Effector memory CD4-positive, alpha-beta T cell (primary cell): ENCODE results near the gene CPD.
"Not testable (repeated sequence)": the region's sequence is repeated elsewhere in the genome, so short reads cannot be mapped to it uniquely, and the experiment has no call there.

Experiments
- DNase-seq, 3 donors: peaks; one replicate each; pipeline ENCODE4 v3.0.0-alpha.2; 2020
- H3K27ac ChIP-seq: 2 replicates; pipeline ENCODE4 v1.7.0; 2013; ENCODE audit warnings: mild to moderate bottlenecking, low read length, moderate library complexity; ENCODE audit not compliant: insufficient read depth, poor library complexity, severe bottlenecking
- H3K27me3 ChIP-seq: replicated peaks from 2 replicates; pipeline ENCODE4 v1.7.0; 2013; ENCODE audit warnings: mild to moderate bottlenecking, low read length; ENCODE audit not compliant: insufficient read depth, control insufficient read depth, poor library complexity, severe bottlenecking
- H3K36me3 ChIP-seq: 2 replicates; pipeline ENCODE4 v1.7.0; 2013; ENCODE audit warnings: mild to moderate bottlenecking, low read length, moderate library complexity; ENCODE audit not compliant: control insufficient read depth, insufficient read depth
- H3K4me1 ChIP-seq: 2 replicates; pipeline ENCODE4 v1.7.0; 2013; ENCODE audit warnings: low read length, mild to moderate bottlenecking; ENCODE audit not compliant: control insufficient read depth, insufficient read depth, poor library complexity, severe bottlenecking
- H3K4me3 ChIP-seq: 2 replicates; pipeline ENCODE4 v1.7.0; 2013; ENCODE audit warnings: low read length, low read depth, mild to moderate bottlenecking; ENCODE audit not compliant: insufficient read depth, poor library complexity, severe bottlenecking
- H3K9me3 ChIP-seq: 2 replicates; pipeline ENCODE4 v1.7.0; 2013; ENCODE audit warnings: mild to moderate bottlenecking, low read length, moderate library complexity; ENCODE audit not compliant: control insufficient read depth

The CPD gene

DNA sequence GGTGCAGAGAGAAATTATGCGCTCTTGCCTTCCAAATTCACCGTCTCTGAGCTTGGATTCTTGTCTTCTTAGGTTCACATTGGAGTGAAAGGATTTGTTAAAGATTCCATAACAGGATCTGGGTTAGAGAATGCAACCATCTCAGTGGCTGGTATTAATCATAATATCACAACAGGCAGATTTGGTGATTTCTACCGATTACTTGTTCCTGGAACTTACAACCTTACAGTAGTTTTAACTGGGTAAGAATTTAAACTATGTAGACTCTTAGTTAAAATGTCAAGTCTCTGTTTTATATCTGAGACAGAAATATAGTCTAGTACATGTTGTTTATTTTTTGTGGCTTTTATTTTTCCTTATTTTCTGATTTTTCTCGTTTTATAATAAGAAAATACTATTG, 42.9 kb downstream of the CPD start:
- H3K4me3 ChIP-seq = no peak overlapping the region
- H3K36me3 ChIP-seq = peaks cover 20% of the 10 kb centered on the region
- no peak for DNase-seq
- no peaks in the 10 kb centered on the region for H3K27me3 ChIP-seq
- H3K9me3 ChIP-seq = no peaks in the 10 kb centered on the region
- no peaks in the 10 kb centered on the region for H3K4me1 ChIP-seq
- no peak overlapping the region for H3K27ac ChIP-seq

DNA sequence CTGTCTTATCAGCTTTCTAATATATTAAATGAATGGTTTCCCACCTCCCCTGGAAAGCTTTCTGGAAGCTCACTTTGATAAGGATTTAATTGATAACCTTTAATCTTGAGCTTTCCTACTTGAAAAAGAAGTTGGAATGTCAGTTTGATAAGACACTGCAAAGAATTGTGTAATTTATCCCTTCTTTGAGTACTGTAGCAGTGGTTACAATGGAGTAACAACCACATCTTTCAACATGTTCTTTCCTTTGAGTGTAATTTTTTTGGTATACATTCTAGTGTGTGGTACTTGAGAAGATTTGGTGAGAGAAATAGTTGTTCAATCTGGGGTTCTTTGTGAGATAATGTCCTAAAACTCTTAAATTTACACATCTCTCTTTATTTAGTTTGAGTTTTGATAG, 43.4 kb downstream of the CPD start:
- peaks cover 20% of the 10 kb centered on the region for H3K36me3 ChIP-seq
- H3K4me1 ChIP-seq = no peaks in the 10 kb centered on the region
- no peaks in the 10 kb centered on the region for H3K9me3 ChIP-seq

GRCh38 chr17:30424471-30424870, 45.7 kb downstream of the CPD start:
- Histone ChIP-seq H3K9me3 (no peaks in the 10 kb centered on the region), H3K36me3 (peaks cover 20% of the 10 kb centered on the region), H3K4me3 (no peak overlapping the region), H3K4me1 (no peaks in the 10 kb centered on the region), H3K27ac (no peak overlapping the region), H3K27me3 (no peaks in the 10 kb centered on the region)
- no peak for DNase-seq

More for the DNA sequence above, 43.4 kb downstream of the CPD start:
- no peak for DNase-seq
- H3K27ac ChIP-seq = no peak overlapping the region
- H3K27me3 ChIP-seq = no peaks in the 10 kb centered on the region
- H3K4me3 ChIP-seq = no peak overlapping the region

- no peak overlapping the region for H3K27ac ChIP-seq
- H3K36me3 ChIP-seq = peaks cover 16% of the 10 kb centered on the region
- no peak for DNase-seq
- no peaks in the 10 kb centered on the region for H3K4me1 ChIP-seq
- no peaks in the 10 kb centered on the region for H3K27me3 ChIP-seq
- no peaks in the 10 kb centered on the region for H3K9me3 ChIP-seq
- H3K4me3 ChIP-seq = no peak overlapping the region
These were observed 47.6 kb downstream of the CPD start for GRCh38 chr17:30426292-30426691.

GRCh38 chr17:30427611-30428010, 48.9 kb downstream of the CPD start:
- Histone ChIP-seq H3K36me3 (peaks cover 10% of the 10 kb centered on the region), H3K4me1 (no peaks in the 10 kb centered on the region), H3K27me3 (no peaks in the 10 kb centered on the region), H3K4me3 (no peak overlapping the region), H3K9me3 (no peaks in the 10 kb centered on the region), H3K27ac (no peak overlapping the region)
- DNase-seq = no peak

DNA sequence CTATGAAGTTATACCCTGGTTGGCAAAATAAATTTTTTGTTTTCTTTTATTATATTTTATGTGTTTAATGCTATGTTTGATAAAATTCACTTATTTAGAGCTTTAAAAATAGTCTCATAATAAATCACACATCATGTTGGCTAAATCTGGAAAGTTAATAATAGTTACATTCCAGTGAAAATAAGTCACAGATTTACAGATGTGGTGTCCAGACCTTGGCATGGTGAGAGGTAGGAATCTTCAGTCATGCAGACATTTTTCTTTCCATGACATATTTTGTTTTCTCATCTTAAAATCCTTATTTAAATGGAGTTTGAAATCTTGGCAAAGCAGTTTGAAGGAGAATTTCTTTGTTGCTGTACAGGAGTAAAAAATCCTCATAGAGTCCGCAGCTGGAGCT, 50.4 kb downstream of the CPD start:
- peaks cover 9% of the 10 kb centered on the region for H3K36me3 ChIP-seq
- no peaks in the 10 kb centered on the region for H3K9me3 ChIP-seq
- H3K27me3 ChIP-seq = no peaks in the 10 kb centered on the region
- H3K4me3 ChIP-seq = no peak overlapping the region
- no peak for DNase-seq
- H3K4me1 ChIP-seq = no peaks in the 10 kb centered on the region
- no peak overlapping the region for H3K27ac ChIP-seq

GRCh38 chr17:30433514-30433913, 54.8 kb downstream of the CPD start:
- Histone ChIP-seq H3K9me3 (no peaks in the 10 kb centered on the region), H3K36me3 (peaks cover 11% of the 10 kb centered on the region), H3K4me3 (no peak overlapping the region), H3K27ac (no peak overlapping the region), H3K4me1 (no peaks in the 10 kb centered on the region), H3K27me3 (no peaks in the 10 kb centered on the region)
- no peak for DNase-seq

DNA sequence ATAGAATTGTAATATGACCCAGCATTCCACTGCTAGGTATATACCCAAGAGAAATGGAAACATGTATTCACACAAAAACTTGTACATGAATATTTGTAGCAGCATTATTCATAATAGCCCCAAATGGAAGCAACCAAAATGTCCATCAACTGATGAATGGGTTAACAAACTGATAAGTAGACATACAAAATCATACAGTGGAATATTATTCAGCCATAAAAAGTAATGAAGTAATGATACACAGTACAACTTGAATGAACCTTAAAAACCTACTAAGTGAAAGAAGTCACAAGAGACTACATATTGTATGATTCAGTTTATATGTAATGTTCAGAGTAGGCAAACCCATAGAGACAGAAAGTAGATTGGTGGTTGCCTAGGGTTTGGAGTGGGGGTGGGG, 58.0 kb downstream of the CPD start:
- H3K4me1 ChIP-seq = no peaks in the 10 kb centered on the region
- no peak overlapping the region for H3K4me3 ChIP-seq
- no peak for DNase-seq
- no peaks in the 10 kb centered on the region for H3K27me3 ChIP-seq
- H3K36me3 ChIP-seq = peaks cover 11% of the 10 kb centered on the region
- no peak overlapping the region for H3K27ac ChIP-seq
- H3K9me3 ChIP-seq = no peaks in the 10 kb centered on the region

GRCh38 chr17:30443721-30444120, 65.0 kb downstream of the CPD start:
- Histone ChIP-seq H3K4me3 (no peak overlapping the region), H3K27ac (no peak overlapping the region), H3K36me3 (peaks cover 3% of the 10 kb centered on the region), H3K27me3 (no peaks in the 10 kb centered on the region), H3K9me3 (no peaks in the 10 kb centered on the region), H3K4me1 (no peaks in the 10 kb centered on the region)
- DNase-seq = no peak

DNA sequence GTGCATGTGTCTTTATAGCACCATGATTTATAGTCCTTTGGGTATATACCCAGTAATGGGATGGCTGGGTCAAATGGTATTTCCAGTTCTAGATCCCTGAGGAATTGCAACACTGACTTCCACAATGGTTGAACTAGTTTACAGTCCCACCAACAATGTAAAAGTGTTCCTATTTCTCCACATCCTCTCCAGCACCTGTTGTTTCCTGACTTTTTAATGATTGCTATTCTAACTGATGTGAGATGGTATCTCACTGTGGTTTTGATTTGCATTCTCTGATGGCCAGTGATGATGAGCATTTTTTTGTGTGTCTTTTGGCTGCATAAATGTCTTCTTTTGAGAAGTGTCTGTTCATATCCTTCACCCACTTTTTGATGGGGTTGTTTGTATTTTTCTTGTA, 67.9 kb downstream of the CPD start:
- DNase-seq, H3K27ac ChIP-seq, H3K4me1 ChIP-seq, H3K9me3 ChIP-seq, H3K27me3 ChIP-seq, H3K4me3 ChIP-seq: not testable (repeated sequence)
- peaks cover 17% of the 10 kb centered on the region for H3K36me3 ChIP-seq

DNA sequence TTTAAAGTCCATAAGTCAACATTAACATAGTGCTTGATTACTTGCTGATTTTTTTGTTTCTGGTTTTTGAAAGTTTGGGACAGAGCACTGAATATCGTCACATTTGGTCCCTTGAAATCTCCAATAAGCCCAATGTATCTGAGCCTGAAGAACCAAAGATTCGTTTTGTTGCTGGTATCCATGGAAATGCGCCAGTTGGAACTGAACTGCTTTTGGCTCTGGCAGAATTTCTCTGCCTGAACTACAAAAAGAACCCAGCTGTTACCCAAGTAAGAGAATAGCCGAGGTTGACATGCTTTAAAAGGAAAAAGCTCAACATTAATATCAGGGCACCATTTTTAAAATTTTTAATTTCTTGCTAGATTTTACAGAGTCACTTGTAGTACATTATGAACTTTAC, 70.8 kb downstream of the CPD start:
- Histone ChIP-seq H3K4me1 (no peaks in the 10 kb centered on the region), H3K27me3 (no peaks in the 10 kb centered on the region), H3K4me3 (no peak overlapping the region), H3K36me3 (peaks cover 14% of the 10 kb centered on the region), H3K9me3 (no peaks in the 10 kb centered on the region), H3K27ac (no peak overlapping the region)
- no peak for DNase-seq
